Measurements from ENCODE around the gene CENPVL3. TPM values are rescaled to one million over a fixed set of nuclear protein-coding genes. Genes with fewer than 3 reads are reported as not detected.
"Not testable (repeated sequence)": the region's sequence is repeated elsewhere in the genome, so short reads cannot be mapped to it uniquely, and the experiment has no call there.

The CENPVL3 gene
- 0.21 TPM for total RNA-seq
- not detected for polyA plus RNA-seq

GRCh38 chrX:51618241-51619155, at the start of gene CENPVL3:
Gene CENPVL3 (minus strand): TSS chrX:51618912. CDS start chrX:51618873, 39 bp downstream.
- not testable (repeated sequence) for H3K27ac ChIP-seq (ENCODE audit: low read depth); H3K36me3 ChIP-seq (ENCODE audit: insufficient read depth); H3K4me3 ChIP-seq (ENCODE audit: low read depth, low read length); H3K4me1 ChIP-seq (ENCODE audit: insufficient read depth)
- DNase-seq (ENCODE audit: extremely low spot score), result peak; percentile 4
- under 1% methylated on average over 49 of the region's 81 CpGs for WGBS

- Histone ChIP-seq H3K4me3 (ENCODE audit: low read depth, low read length) (no peak overlapping the region), H3K4me1 (ENCODE audit: insufficient read depth) (no peaks in the 10 kb centered on the region), H3K27ac (ENCODE audit: low read depth) (no peak overlapping the region), H3K36me3 (ENCODE audit: insufficient read depth) (no peaks in the 10 kb centered on the region)
- DNase-seq (ENCODE audit: extremely low spot score), result no peak
- WGBS, result 58% methylated on average over 5 of the region's 5 CpGs
Measured at GRCh38 chrX:51665981-51666380, 47.3 kb upstream of the CENPVL3 start.

- 78% methylated on average over 2 of the region's 2 CpGs for WGBS
- Histone ChIP-seq H3K4me1 (ENCODE audit: insufficient read depth) (no peaks in the 10 kb centered on the region), H3K27ac (ENCODE audit: low read depth) (no peak overlapping the region), H3K4me3 (ENCODE audit: low read depth, low read length) (no peak overlapping the region), H3K36me3 (ENCODE audit: insufficient read depth) (no peaks in the 10 kb centered on the region)
- DNase-seq (ENCODE audit: extremely low spot score), result no peak
Measured at GRCh38 chrX:51643377-51643776, 24.7 kb upstream of the CENPVL3 start.

- no peak overlapping the region for H3K4me3 ChIP-seq (ENCODE audit: low read depth, low read length)
- no peaks in the 10 kb centered on the region for H3K4me1 ChIP-seq (ENCODE audit: insufficient read depth)
- no peaks in the 10 kb centered on the region for H3K36me3 ChIP-seq (ENCODE audit: insufficient read depth)
- no peak for DNase-seq (ENCODE audit: extremely low spot score)
- 21% methylated on average over 19 of the region's 19 CpGs for WGBS
- H3K27ac ChIP-seq (ENCODE audit: low read depth), result no peak overlapping the region
Measured at GRCh38 chrX:51641421-51642021, 22.8 kb upstream of the CENPVL3 start.

GRCh38 chrX:51636511-51636910, 17.8 kb upstream of the CENPVL3 start:
- 66% methylated on average over 7 of the region's 7 CpGs for WGBS
- H3K4me3 ChIP-seq (ENCODE audit: low read depth, low read length); DNase-seq (ENCODE audit: extremely low spot score); H3K36me3 ChIP-seq (ENCODE audit: insufficient read depth); H3K27ac ChIP-seq (ENCODE audit: low read depth); H3K4me1 ChIP-seq (ENCODE audit: insufficient read depth): not testable (repeated sequence)

- Histone ChIP-seq H3K4me3 (ENCODE audit: low read depth, low read length) (no peak overlapping the region), H3K27ac (ENCODE audit: low read depth) (no peak overlapping the region), H3K4me1 (ENCODE audit: insufficient read depth) (no peaks in the 10 kb centered on the region), H3K36me3 (ENCODE audit: insufficient read depth) (no peaks in the 10 kb centered on the region)
- WGBS, result 6% methylated on average over 7 of the region's 7 CpGs
- no peak for DNase-seq (ENCODE audit: extremely low spot score)
Measured at GRCh38 chrX:51614353-51615012, 4.2 kb downstream of the CENPVL3 start.

- Histone ChIP-seq H3K4me3 (ENCODE audit: low read depth, low read length) (no peak overlapping the region), H3K4me1 (ENCODE audit: insufficient read depth) (no peaks in the 10 kb centered on the region), H3K36me3 (ENCODE audit: insufficient read depth) (no peaks in the 10 kb centered on the region), H3K27ac (ENCODE audit: low read depth) (no peak overlapping the region)
- DNase-seq (ENCODE audit: extremely low spot score), result no peak
- WGBS, result 76% methylated on average over 2 of the region's 2 CpGs
Measured at GRCh38 chrX:51608766-51609165, 9.9 kb downstream of the CENPVL3 start.

GRCh38 chrX:51608126-51608525, 10.6 kb downstream of the CENPVL3 start:
- no peaks in the 10 kb centered on the region for H3K4me1 ChIP-seq (ENCODE audit: insufficient read depth)
- no peaks in the 10 kb centered on the region for H3K36me3 ChIP-seq (ENCODE audit: insufficient read depth)
- H3K27ac ChIP-seq (ENCODE audit: low read depth), result no peak overlapping the region
- WGBS, result 30% methylated on average over 1 of the region's 1 CpG
- no peak overlapping the region for H3K4me3 ChIP-seq (ENCODE audit: low read depth, low read length)
- no peak for DNase-seq (ENCODE audit: extremely low spot score)

- H3K27ac ChIP-seq (ENCODE audit: low read depth), result no peak overlapping the region
- H3K36me3 ChIP-seq (ENCODE audit: insufficient read depth), result no peaks in the 10 kb centered on the region
- WGBS, result 46% methylated on average over 2 of the region's 2 CpGs
- no peak overlapping the region for H3K4me3 ChIP-seq (ENCODE audit: low read depth, low read length)
- H3K4me1 ChIP-seq (ENCODE audit: insufficient read depth), result no peaks in the 10 kb centered on the region
- no peak for DNase-seq (ENCODE audit: extremely low spot score)
Measured at GRCh38 chrX:51606446-51606845, 12.3 kb downstream of the CENPVL3 start.

GRCh38 chrX:51598899-51599298, 19.8 kb downstream of the CENPVL3 start:
- H3K4me3 ChIP-seq (ENCODE audit: low read depth, low read length), result no peak overlapping the region
- no peak for DNase-seq (ENCODE audit: extremely low spot score)
- H3K36me3 ChIP-seq (ENCODE audit: insufficient read depth), result no peaks in the 10 kb centered on the region
- no peaks in the 10 kb centered on the region for H3K4me1 ChIP-seq (ENCODE audit: insufficient read depth)
- no peak overlapping the region for H3K27ac ChIP-seq (ENCODE audit: low read depth)
- WGBS, result 77% methylated on average over 7 of the region's 7 CpGs

- Histone ChIP-seq H3K27ac (ENCODE audit: low read depth) (no peak overlapping the region), H3K36me3 (ENCODE audit: insufficient read depth) (no peaks in the 10 kb centered on the region), H3K4me1 (ENCODE audit: insufficient read depth) (no peaks in the 10 kb centered on the region), H3K4me3 (ENCODE audit: low read depth, low read length) (no peak overlapping the region)
- no peak for DNase-seq (ENCODE audit: extremely low spot score)
- WGBS, result 72% methylated on average over 2 of the region's 2 CpGs
Measured at GRCh38 chrX:51571874-51572273, 46.8 kb downstream of the CENPVL3 start.

GRCh38 chrX:51569561-51569960, 49.2 kb downstream of the CENPVL3 start:
- WGBS, result 82% methylated on average over 3 of the region's 3 CpGs
- H3K4me3 ChIP-seq (ENCODE audit: low read depth, low read length), result no peak overlapping the region
- DNase-seq (ENCODE audit: extremely low spot score), result no peak
- no peaks in the 10 kb centered on the region for H3K4me1 ChIP-seq (ENCODE audit: insufficient read depth)
- H3K36me3 ChIP-seq (ENCODE audit: insufficient read depth), result no peaks in the 10 kb centered on the region
- no peak overlapping the region for H3K27ac ChIP-seq (ENCODE audit: low read depth)

GRCh38 chrX:51568586-51568985, 50.1 kb downstream of the CENPVL3 start:
- DNase-seq (ENCODE audit: extremely low spot score), result no peak
- H3K27ac ChIP-seq (ENCODE audit: low read depth), result no peak overlapping the region
- H3K36me3 ChIP-seq (ENCODE audit: insufficient read depth), result no peaks in the 10 kb centered on the region
- no peaks in the 10 kb centered on the region for H3K4me1 ChIP-seq (ENCODE audit: insufficient read depth)
- WGBS, result 27% methylated on average over 3 of the region's 3 CpGs
- H3K4me3 ChIP-seq (ENCODE audit: low read depth, low read length), result no peak overlapping the region

All from urinary bladder (tissue), 4 donors.